NCI-H446 treated with DMSO at 0.1 percent for 48 hours (cell line): ENCODE measurements around the gene MAST3.
"Not testable (repeated sequence)": the region's sequence is repeated elsewhere in the genome, so short reads cannot be mapped to it uniquely, and the experiment has no call there.

Experiments
- DNase-seq: peaks from one replicate; lab custom pipeline; 2025; lab: John Stamatoyannopoulos, UW

MAST3 gene

DNA sequence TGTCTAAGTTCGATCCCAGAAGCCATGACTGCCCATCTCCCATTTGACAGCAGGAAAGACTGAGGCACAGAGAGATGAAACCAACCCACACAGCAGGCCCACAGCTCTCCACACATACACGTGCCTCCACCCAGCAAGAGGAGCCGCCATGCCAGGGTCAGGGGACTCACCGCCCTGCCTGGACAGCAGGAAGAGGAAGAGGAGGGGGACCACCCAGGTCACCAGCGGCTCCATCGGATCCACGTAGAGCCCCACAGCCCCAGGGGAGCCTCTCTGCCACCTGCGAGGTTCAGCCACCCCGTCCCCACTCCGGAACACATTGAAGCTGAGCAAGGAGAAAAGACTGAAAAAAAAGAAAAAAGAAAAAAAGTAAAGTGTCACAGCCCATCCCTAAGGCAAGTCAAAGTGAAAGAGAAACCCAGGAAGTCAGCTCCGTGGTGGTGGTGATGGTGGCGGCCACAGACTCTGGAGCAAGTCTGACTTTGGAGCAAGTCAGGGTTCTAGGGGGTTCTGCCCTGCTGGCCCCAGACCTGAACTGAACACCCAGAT is 10.9 kb upstream of the MAST3 start, which contains the start of gene IL12RB1:
Gene IL12RB1, minus strand, starts transcription at position 345 of the 549 bp plus-strand sequence. Its CDS starts 111 bp downstream, at position 234.
- DNase-seq, result no peak

DNA sequence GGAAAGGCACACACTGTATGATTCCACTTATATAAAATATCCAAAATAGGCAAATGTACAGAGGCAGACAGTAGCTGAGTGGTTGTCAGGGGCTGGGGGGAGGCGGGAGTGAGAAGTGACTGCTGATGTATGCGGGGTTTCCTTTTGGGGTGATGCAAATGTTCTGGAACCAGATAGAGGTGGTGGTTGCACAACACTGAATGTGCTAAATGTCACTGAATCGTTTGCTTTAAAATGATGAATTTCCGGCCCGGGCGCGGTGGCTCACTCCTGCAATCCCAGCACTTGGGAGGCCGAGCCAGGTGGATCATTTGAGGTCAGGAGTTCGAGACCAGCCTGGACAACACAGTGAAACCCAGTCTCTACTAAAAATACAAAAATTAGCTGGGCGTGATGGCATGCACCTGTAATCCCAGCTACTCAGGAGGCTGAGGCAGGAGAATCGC is 8.5 kb upstream of the MAST3 start:
- not testable (repeated sequence) for DNase-seq

DNA sequence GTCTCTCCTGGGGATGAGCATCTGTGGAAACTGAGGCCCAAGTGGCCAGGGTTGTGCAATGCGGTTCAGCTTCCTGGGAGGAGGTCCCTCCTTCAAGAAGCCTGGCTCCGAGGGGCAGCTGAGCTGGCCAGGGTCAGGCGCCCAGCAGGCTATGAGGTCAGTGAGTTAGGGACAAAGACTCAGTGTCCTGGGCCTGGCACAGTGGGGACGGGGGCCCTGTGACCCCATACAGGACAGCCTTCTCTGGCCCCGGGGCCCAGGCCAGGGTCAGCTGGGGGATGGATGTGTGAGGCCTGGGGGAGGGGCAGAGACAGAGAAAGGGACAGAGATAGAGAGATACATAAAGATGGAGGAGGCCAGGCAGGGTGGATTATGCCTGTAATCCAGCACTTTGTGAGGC is 7.9 kb upstream of the MAST3 start:
- no peak for DNase-seq

DNA sequence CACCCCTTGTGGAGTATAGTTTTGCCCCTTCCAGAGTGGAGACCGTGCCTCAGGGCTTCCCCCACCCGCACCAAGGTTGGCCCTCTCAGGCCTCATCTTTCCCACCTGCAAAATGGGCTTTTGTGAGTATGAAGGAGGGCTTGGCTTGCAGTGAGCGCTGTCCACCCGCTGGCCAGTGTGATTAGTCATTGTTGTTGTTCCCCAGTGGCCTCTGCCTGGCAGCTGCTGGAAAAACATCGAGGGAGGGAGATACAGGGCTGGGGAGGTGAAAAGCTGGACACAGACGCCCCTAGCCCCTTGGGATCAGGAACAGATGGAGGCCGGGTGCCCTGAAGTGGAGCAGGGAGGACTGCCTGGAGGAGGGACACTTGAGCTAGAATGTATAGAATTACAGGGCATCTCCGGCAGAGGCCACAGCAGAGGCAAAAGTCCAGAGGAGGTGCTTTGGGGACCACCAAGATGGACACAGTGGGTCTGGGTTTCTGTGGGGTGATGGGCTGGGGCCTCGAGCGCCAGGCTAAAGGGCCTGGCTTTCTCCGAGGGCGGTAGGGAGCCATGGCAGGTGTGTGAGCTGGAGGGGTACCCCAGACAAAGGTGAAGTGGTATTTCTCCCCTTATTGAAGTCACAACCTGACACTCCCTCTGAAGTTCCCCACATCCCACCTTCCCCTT is 6.9 kb upstream of the MAST3 start:
- DNase-seq, result no peak

DNA sequence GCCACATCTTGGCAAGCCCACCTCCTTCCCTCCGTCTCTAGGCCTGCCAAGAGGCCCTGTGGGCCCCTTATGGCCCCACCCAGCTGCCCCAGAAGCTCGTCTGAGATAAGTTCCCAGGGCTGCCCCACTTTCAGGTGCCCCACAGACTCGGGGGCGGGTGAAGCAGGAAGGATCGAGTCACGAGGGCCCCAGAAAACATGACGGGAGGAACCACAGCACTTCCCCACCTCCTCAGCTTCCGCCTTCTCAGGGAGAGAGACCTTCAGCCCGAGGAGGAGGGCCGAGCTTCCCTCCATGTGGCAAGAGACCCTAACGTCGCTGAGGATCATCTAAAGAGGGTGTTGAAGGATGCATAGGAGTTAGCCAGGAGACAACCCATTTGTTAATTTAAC is 6.4 kb upstream of the MAST3 start:
- no peak for DNase-seq

DNA sequence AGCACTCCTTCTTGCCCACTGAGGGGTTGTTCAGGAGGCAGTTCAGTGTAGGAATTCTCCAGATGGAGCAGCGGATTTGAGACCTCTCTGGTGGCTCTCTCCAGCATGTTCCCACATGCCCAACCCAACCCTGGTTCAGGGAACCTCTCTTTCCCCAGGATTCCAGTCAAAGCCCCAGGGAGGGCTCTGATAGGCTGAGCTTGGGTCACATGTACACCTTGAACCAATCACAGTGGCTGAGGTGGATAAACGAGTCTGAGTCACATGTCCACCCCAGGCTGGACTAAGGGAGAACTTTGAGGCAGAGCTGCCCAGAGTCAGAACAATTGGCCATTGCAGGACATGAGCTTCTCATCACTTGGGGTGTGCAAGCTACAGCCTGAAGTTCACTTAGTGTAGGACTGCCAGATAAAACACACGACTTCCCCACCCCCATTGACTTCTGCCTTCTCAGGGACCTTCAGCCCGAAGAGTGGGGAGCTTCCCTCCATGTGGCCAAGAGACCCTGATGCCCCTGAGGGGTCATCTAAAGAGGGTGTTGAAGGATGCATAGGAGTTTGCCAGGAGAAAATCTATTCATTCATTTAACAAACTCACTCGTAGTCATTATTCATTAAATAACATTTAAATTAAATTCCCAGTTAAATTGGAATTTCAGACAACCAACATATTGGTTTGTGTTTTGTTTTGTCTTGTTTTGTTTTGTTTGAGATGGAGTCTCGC is 4.0 kb upstream of the MAST3 start:
- peak; percentile 6 for DNase-seq

DNA sequence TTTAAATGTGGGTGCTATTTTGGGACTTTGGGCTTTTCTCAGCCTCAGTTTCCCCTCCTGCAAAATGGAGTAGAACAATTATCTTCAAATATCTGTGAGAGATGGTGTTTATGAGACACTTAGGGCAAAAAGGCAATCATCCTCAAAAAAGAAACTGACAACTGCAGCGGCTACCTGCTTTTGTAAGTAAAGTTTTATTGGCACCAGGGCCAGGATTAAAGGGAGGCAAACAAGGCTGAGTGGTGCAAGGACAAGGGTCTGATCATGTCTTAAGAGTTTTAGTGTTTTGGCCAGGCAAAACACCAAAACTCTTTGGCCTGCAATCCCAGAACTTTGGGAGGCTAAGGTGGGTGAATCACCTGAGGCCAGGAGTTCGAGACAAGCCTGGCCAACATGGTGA is 1.3 kb upstream of the MAST3 start:
- DNase-seq, result no peak

DNA sequence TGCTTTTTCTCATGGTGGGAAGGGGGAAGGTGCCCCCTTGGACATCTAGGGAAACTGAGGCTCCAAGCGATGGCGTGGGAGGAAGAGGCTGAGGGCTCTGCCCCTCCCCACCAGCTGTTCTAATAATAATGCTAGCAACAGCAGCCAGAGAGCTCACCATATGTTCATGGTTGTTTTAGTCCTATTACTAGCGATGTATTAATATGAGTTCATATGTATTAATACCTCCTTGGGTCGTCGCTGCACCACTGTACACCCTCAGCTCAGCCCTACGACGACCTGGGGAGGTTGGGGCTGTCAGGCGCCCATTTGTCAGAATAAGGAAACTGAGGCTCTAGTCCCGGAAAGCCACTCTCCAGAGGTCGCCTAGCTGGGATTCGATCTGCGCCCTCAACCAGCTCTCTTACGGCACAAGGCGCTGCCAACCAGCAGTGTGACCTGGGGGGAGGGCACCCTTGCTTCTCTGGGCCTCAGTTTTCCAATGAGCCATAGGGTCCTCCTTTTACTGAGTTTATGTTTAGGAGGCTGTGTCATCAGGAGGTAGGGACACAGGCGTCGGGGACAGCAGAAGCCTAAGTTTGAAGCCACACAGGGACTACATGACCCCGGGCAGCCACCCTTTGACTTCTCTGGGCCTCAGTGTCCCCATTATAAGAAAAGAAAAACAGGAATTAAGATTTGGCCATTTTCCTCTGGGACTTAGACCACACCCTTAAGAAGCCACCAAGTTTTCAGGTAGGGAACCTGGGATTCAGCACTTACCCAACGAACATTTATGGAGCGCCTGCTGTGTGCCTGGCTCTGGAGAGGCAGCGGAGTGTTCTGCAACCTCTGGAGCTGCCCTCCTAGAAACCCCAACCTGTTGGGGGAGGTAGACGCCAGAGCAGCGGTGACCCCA is 664 bp downstream of the MAST3 start:
- peak; percentile 10 for DNase-seq

DNA sequence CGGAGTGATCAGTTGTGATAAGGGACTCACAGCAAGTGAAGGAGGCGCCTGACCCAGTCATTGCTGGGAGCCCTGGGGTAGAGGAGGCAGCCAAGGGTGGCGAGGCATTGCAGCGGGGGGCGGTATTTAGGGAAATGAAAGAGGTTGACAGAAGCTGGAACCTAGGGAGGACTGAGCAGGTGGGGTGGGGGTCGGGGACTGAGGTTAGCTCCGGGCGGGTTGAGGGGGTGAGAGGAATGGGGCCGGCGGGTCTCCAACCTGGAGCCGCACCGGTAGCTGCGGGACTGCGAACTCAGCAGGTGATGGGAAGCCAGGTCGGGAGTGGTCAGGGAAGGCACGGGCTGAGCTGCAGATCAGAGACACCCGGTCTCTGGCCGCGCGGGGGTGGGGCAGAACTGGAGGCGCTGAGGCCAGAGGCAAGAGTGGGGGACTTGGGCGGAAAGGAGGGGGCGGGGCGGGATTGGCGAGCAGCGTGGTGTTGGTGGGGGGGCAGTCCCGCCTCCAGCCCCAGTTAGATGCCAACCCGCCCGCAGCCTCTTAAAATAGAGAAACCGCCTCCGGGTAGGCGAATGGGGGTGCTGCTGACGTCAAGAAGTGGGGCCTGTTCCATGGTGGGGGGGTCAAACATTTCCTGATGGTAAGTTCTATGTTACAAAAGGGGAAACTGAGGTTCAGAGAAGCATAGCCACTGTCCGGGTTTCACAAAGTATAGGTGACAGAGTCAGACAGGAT is 1.5 kb downstream of the MAST3 start:
- DNase-seq, result no peak

DNA sequence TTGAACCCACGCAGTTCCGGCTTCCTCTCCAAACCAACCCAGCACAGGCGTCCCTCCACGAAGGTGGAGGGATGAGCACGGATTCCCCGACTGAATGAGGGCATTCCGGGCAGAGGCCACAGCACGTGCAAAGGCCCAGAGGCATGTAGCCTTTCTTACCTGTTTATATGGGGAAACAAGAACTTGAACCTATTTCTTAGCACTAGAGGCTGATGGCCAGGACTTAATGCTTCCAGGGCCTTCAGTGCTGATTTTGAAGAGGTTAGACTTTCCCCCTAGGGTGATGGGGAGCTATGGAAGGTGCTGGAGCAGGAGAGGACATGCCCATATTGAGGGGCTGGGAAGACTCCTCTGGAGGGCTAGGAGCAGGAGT is 2.0 kb downstream of the MAST3 start:
- no peak for DNase-seq

DNA sequence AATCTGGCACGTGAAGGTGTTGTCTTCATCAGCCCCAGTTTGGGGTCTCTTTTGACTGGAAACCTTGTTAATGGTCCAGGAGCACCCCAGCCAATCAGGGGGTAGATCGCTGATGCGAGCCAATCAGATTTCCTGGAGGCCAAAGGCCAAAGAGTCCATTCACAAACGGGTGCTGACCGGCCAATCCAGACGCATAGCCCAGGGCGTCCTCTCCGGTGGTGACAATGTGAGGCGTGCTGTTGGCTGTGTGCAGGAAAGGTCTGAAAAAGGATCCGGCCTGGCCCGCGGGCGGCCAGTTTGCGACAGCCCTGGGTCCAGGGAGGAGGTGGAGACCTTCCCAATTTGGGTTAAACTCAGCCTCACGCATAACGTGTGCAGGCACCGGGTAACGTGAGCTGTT is 3.1 kb downstream of the MAST3 start:
- DNase-seq, result no peak

DNA sequence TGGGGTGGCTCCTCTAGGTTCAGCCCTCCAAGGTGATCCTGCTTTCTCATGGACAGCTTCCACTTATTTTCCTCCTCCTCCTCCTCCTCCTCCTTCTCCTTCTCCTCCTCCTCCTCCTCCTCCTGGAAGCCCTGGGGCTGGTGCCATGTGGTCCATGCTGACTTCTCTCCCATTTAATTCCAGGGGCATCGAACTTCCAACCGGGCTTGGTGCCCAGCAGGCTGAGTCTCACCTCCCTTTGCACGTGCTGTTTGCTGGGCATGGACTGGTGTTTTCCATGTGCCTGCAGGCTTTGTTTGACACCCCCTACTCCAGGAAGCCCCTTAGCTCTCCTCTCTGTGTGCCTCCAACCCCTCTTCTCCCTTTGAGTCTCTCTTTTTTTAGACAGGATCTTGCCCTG is 3.7 kb downstream of the MAST3 start:
- no peak for DNase-seq

DNA sequence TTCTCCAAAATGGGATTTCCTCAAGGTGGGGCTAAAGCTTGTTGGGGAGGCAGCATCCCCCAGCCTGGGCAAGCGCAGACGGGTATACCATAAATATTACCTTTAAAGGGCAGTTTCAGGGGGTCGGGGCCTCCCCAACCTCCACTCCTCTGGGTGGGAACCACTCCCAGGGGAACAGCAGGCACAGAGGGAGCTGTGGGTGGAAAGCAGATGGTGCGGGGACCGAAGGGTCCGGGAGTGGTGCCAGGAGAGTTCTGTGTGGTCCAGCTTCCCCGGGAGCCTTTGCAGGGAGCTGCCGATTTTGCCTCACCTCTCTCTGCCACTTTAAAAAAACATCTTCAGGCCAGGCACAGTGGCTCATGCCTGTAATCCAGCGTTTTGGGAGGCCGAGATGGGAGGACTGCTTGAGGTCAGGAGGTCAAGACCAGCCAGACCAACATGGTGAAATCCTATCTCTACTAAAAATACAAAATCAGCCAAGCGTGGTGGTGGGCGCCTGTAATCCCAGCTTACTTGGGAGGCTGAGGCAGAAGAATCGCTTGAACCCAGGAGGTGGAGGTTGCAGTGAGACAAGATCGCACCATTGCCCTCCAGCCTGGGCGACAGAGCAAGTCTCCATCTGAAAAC is 5.5 kb downstream of the MAST3 start:
- DNase-seq, result peak; percentile 32

DNA sequence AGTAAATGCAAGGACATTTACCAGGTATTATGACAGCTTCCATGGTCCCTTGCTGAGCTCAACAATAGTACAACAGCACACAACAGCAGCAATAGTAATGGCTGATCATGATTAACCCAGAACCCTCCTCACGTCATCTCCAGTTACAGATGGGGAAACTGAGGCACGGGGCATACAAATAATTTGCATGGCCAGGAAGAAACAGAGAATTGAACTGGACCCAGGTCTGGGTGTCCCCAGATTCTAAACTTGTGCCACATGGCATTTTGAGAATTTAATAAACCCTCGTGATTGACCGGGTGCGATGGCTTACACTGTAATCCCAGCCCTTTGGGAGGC is 7.2 kb downstream of the MAST3 start:
- DNase-seq, result no peak

DNA sequence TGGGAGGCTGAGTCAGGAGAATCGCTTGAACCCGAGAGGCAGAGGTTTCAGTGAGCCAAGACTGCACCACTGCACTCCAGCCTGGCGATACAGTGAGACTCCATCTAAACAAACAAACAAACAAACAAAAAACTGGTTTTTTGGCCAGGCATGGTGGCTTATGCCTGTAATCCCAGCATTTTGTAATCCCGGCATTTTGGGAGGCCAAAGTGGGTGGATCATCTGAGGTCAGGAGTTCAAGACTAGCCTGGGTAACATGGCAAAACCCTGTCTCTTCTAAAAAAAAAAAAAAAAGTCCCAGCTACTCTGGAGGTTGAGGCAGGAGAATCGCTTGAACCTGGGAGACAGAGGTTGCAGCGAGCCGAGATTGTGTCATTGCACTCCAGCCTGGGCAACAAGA is 7.7 kb downstream of the MAST3 start:
- not testable (repeated sequence) for DNase-seq

DNA sequence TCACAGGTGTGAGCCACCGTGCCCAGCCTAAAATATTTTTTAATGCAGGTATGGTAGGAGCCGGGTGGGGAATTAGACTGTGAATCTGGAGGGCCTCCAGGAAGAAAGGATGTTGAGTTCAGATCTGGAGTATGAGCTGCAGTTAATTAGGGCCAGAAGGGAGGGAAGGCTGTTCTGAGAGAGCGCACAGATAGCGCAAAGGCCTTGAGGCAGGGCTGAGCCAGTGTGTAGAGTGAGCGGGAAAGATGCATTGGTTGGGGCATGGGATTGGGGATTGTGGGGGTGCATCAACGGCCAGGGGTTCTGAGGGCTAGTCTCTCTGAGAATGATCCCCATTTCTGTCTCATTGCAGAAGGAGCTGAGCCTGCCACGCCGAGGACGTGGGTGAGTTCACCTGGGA is 9.7 kb downstream of the MAST3 start:
- no peak for DNase-seq

DNA sequence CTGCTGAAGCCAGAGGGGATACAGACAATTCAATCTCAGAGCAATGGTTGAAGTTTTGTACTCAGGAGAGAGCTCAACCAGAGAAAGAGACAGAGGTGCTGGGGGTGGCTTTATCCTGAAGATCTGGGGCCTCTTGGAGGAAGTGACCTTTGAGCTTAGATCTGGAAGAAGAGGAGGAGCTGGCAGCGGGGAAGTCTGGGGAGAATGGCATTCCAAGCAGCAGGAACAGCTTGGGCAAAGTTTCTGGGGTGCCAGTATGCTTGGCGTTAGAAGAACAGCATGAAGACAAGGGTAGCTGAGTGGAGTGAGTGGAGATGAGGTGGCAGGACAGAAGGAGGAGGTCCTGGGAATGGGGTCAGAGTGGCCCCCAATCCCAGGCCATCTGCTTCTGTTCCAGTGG is 11.3 kb downstream of the MAST3 start:
- DNase-seq, result no peak

DNA sequence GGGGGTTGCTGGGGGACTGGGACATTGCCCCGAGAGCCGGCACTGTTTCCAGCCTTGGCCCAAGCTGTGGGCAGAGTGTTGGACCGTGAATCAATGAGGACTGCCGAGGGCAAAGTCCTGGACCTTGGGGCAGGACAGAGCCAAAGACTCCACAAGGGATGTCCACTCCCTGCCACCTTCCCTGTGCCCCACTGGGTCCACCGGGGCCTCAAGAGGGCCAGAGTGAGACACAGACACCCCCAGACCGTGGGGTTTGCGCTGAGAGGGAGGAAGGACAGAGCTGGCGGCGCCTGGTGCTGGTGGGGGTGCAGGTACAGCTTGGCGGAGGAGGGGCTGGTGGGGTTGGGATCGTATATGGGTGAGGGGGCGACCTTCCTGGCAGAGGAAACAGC is 11.8 kb downstream of the MAST3 start:
- DNase-seq, result no peak

DNA sequence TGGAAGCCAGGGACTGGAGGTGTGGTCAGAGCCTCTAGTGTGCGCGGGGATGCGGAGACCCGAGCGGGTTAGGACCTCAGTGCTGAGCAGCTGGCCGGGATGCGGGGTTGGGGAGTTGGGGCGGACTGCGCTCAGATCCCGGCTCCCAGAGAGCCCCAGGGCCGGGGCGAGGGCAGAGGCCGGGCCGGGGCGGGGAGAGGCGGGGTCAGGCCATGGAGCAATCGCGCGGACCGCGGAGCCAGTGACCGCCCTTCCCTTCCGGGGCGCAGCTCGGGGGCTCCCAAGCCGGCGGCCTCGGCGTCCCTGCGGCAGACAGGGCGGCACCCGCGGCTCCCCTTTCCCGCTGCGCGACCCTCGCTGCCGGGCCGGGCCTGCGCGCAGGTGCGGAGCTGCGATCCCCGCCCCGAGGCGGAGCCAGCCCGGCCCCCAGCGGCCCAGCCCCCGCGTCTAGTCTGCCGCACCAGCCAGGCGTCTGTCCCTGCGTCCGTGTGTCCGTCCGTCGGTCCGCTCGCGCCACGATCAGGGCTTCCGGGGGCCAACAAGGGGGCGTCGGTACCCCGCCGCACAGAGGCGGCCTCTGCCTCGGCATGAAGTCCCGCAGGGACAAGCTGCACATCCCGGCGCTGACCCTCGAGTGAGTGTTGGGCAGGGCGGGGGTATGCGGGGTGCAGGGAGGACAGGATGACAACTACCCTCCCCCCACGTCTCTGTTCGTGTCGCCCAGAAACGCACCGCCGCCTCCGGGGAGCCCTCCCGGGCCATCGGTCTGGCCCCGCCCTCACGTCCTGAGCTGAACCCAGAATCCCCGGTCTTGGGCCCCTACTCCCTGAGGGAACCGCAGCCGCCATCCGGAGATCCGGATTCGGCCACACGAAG is 12.4 kb downstream of the MAST3 start:
- no peak for DNase-seq

DNA sequence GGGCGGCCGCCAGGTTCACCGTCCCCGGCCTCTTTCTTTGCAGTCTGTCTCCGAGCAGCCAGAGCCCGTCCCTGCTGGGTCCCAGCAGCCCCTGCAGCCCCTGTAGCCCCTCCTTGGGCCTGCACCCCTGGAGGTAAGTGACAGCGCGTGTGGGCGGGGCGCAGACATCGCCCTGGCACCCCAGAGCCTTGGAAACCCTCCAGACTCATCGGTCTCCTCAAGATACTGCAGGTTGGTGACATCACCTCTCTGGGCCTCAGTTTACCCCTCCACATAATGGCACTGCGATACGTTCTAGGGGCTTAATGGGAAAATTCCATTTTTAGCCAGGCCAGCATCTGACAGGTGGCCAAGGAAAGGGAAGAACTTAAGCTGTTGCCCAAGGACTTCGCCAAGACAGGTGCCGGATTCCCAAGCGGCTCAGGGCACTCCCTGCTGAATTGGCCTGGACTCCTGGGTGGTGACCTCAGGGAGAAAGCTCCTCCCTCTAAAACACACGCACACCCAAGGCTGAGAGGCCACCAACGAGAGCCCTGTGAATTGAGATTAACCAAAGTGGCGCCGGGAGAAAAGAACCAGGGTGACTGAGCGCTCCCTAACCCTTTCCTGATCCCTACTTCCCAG is 13.1 kb downstream of the MAST3 start:
- no peak for DNase-seq
